OCI-LY3 (cell line): ENCODE measurements around the gene ZNF32.
"Not testable (repeated sequence)": the region's sequence is repeated elsewhere in the genome, so short reads cannot be mapped to it uniquely, and the experiment has no call there.

ENCODE experiments used
- H2AFZ ChIP-seq: fragments of 200-600, 300-600 bp; shearing (Covaris generic); 2 replicates; pipeline ENCODE4 v1.6.0; 2014; ENCODE audit warnings: antibody characterized with exemption, low read depth, low read length
- H3K27ac ChIP-seq: fragments of 200-600, 300-600 bp; sonication (generic); 2 replicates; pipeline ENCODE4 v1.5.1; 2014; ENCODE audit warnings: mild to moderate bottlenecking, low read length, moderate library complexity, mixed read lengths
- H3K27me3 ChIP-seq: fragments of 200-600, 300-600 bp; sonication (generic); 2 replicates; pipeline ENCODE4 v1.6.1; 2014; ENCODE audit warnings: low read depth, low read length, mixed read lengths
- H3K36me3 ChIP-seq: fragments of 200-600, 300-600 bp; sonication (generic); replicated peaks from 2 replicates; pipeline ENCODE3; 2014; ENCODE audit warnings: low read depth, low read length, mixed read lengths
- H3K4me1 ChIP-seq: fragments of 300-600, 200-600 bp; sonication (generic); 2 replicates; pipeline ENCODE4 v1.6.1; 2014; ENCODE audit warnings: low read length, mixed read lengths
- H3K4me2 ChIP-seq: fragments of 200-600, 300-600 bp; sonication (generic); 2 replicates; pipeline ENCODE4 v1.6.1; 2014; ENCODE audit warnings: low read length, mixed read lengths
- H3K4me3 ChIP-seq: fragments of 300-600, 200-600 bp; sonication (generic); 2 replicates; pipeline ENCODE4 v1.5.1; 2014; ENCODE audit warnings: antibody characterized with exemption, mild to moderate bottlenecking, low read length, moderate library complexity
- H3K79me2 ChIP-seq: fragments of 300-600, 200-600 bp; shearing (Covaris generic); 2 replicates; pipeline ENCODE4 v1.6.1; 2014; ENCODE audit warnings: mild to moderate bottlenecking, low read length, mixed read lengths
- H3K9ac ChIP-seq: fragments of 300-600, 200-600 bp; shearing (Covaris generic); 2 replicates; pipeline ENCODE4 v1.6.0; 2014; ENCODE audit warnings: mild to moderate bottlenecking, low read length, moderate library complexity
- H3K9me3 ChIP-seq: fragments of 200-600, 300-600 bp; shearing (Covaris generic); 2 replicates; pipeline ENCODE4 v1.6.1; 2014; ENCODE audit warnings: low read length, mixed read lengths; ENCODE audit not compliant: insufficient read depth
- H4K20me1 ChIP-seq: fragments of 200-600, 300-600 bp; sonication (generic); 2 replicates; pipeline ENCODE4 v1.6.1; 2016; ENCODE audit warnings: low read length, mixed read lengths; ENCODE audit not compliant: insufficient read depth
- CTCF ChIP-seq: fragments of 200-600, 300-600 bp; sonication (generic); IDR thresholded peaks from 2 replicates; pipeline ENCODE4 v1.5.1; 2014; ENCODE audit warnings: antibody characterized with exemption, low read length, low read depth
- EZH2phosphoT487 ChIP-seq: fragments of 200-600 bp; shearing (Covaris generic); IDR thresholded peaks from 2 replicates; pipeline ENCODE4 v1.6.1; 2018; ENCODE audit warnings: antibody characterized with exemption, mixed run types, low read depth

The ZNF32 gene

GRCh38 chr10:43644252-43644651 lies 4.4 kb downstream of the ZNF32 start:
- H3K27me3 ChIP-seq, result no peaks in the 10 kb centered on the region
- H2AFZ ChIP-seq, result no peak overlapping the region
- H3K36me3 ChIP-seq, result peaks cover 43% of the 10 kb centered on the region
- no peaks in the 10 kb centered on the region; the same call in 1 of the 2 replicates for H3K79me2 ChIP-seq
- H3K4me3 ChIP-seq, result no peak overlapping the region
- H3K9me3 ChIP-seq, result peaks cover 20% of the 10 kb centered on the region
- H4K20me1 ChIP-seq, result no peaks in the 10 kb centered on the region
- H3K9ac ChIP-seq, result no peak overlapping the region
- H3K4me1 ChIP-seq, result peaks cover 3% of the 10 kb centered on the region; the same call in 1 of the 2 replicates
- TF ChIP-seq CTCF (no peak), EZH2phosphoT487 (no peak)
- H3K4me2 ChIP-seq, result no peak overlapping the region
- no peak overlapping the region for H3K27ac ChIP-seq

GRCh38 chr10:43640603-43641002 lies 8.1 kb downstream of the ZNF32 start:
- Histone ChIP-seq H3K36me3 (peaks cover 28% of the 10 kb centered on the region), H3K4me1 (no peaks in the 10 kb centered on the region), H3K4me3 (no peak overlapping the region), H3K9me3 (peaks cover 14% of the 10 kb centered on the region; the same call in 1 of the 2 replicates), H3K27ac (no peak overlapping the region), H3K79me2 (no peaks in the 10 kb centered on the region), H3K4me2 (no peak overlapping the region), H4K20me1 (no peaks in the 10 kb centered on the region), H3K27me3 (no peaks in the 10 kb centered on the region), H2AFZ (no peak overlapping the region), H3K9ac (no peak overlapping the region)
- TF ChIP-seq EZH2phosphoT487 (no peak), CTCF (no peak)

GRCh38 chr10:43635816-43636215 lies 12.9 kb downstream of the ZNF32 start:
- H4K20me1 ChIP-seq, H3K4me2 ChIP-seq, H3K9ac ChIP-seq, H3K27me3 ChIP-seq, H2AFZ ChIP-seq, H3K4me1 ChIP-seq, H3K9me3 ChIP-seq, H3K36me3 ChIP-seq, H3K4me3 ChIP-seq, H3K79me2 ChIP-seq, H3K27ac ChIP-seq: not testable (repeated sequence)

- no peaks in the 10 kb centered on the region for H3K27me3 ChIP-seq
- peaks cover 8% of the 10 kb centered on the region; the same call in 1 of the 2 replicates for H3K4me1 ChIP-seq
- H4K20me1 ChIP-seq, result no peaks in the 10 kb centered on the region
- TF ChIP-seq CTCF (no peak), EZH2phosphoT487 (no peak)
- no peak overlapping the region for H3K4me2 ChIP-seq
- no peaks in the 10 kb centered on the region for H3K9me3 ChIP-seq
- no peaks in the 10 kb centered on the region for H3K36me3 ChIP-seq
- no peak overlapping the region for H3K4me3 ChIP-seq
- H3K27ac ChIP-seq, result no peak overlapping the region
- no peaks in the 10 kb centered on the region for H3K79me2 ChIP-seq
- no peak overlapping the region for H3K9ac ChIP-seq
- H2AFZ ChIP-seq, result no peak overlapping the region
Observed at GRCh38 chr10:43628956-43629355, 19.7 kb downstream of the ZNF32 start.

GRCh38 chr10:43627942-43628341 lies 20.7 kb downstream of the ZNF32 start:
- no peaks in the 10 kb centered on the region for H3K36me3 ChIP-seq
- no peaks in the 10 kb centered on the region for H4K20me1 ChIP-seq
- H2AFZ ChIP-seq, result no peak overlapping the region
- H3K79me2 ChIP-seq, result no peaks in the 10 kb centered on the region
- no peak overlapping the region for H3K27ac ChIP-seq
- no peaks in the 10 kb centered on the region for H3K9me3 ChIP-seq
- H3K27me3 ChIP-seq, result no peaks in the 10 kb centered on the region
- H3K4me3 ChIP-seq, result no peak overlapping the region
- peaks cover 8% of the 10 kb centered on the region; the same call in 1 of the 2 replicates for H3K4me1 ChIP-seq
- TF ChIP-seq CTCF (no peak), EZH2phosphoT487 (no peak)
- H3K4me2 ChIP-seq, result no peak overlapping the region
- H3K9ac ChIP-seq, result no peak overlapping the region
